B cell (primary cell): ENCODE data around the gene CORO2A. TPM values are rescaled to one million over a fixed set of nuclear protein-coding genes. Genes with fewer than 3 reads are reported as not detected.

Experiments used
- ATAC-seq: fragments of 200-7000 bp; cut with Tn5 transposase; one replicate; pipeline ENCODE4 v1.10.0; 2021; ENCODE audit warnings: low read depth, mild to moderate bottlenecking, moderate number of reproducible peaks, moderate library complexity
- CTCF ChIA-PET: fragments of 350-600 bp; sonication (Branson Sonifier 250); formaldehyde crosslinking; loops from one replicate; lab custom pipeline; 2021; ENCODE audit warnings: antibody characterized with exemption, inconsistent platforms; lab: Charles Lee
- POLR2A ChIA-PET: fragments of 350-600 bp; sonication (Branson Sonifier 250); formaldehyde crosslinking; loops from one replicate; lab custom pipeline; 2021; ENCODE audit warnings: antibody characterized with exemption; lab: Charles Lee
- DNase-seq: peaks from one replicate; pipeline ENCODE4 v3.0.0; 2013
- H2AFZ ChIP-seq: 2 replicates; pipeline ENCODE4 v1.6.1; 2012; ENCODE audit warnings: mild to moderate bottlenecking, low read depth, low read length; ENCODE audit not compliant: insufficient read depth, poor library complexity, severe bottlenecking
- H3K27ac ChIP-seq, 2 donors: 1 replicate in 1 of 2; 2 replicates in 1 of 2; pipeline ENCODE4 v1.5.1; 2012 to 2013; ENCODE audit warnings: low read length in 2 of 2, mild to moderate bottlenecking in 2 of 2, moderate library complexity in 1 of 2
- H3K27me3 ChIP-seq, 4 experiments: fragments of 200-600 bp in 1 of 4; sonication (generic) in 1 of 4; replicated peaks in 1 of 4; 1 replicate in 2 of 4; 2 replicates in 2 of 4; pipeline versions ENCODE4 v1.6.1 to v1.7.0; 2013 to 2016; ENCODE audit warnings: low read length in 3 of 4, mild to moderate bottlenecking in 2 of 4, mixed read lengths in 1 of 4, moderate library complexity in 1 of 4; ENCODE audit not compliant: insufficient read depth in 4 of 4, control insufficient read depth in 3 of 4; ENCODE audit errors: control extremely low read depth in 1 of 4
- H3K36me3 ChIP-seq, 2 experiments: replicated peaks in 1 of 2; 1 replicate in 1 of 2; 2 replicates in 1 of 2; pipeline versions ENCODE4 v1.6.1 to v1.7.1; 2013; ENCODE audit warnings: low read length in 1 of 2; ENCODE audit not compliant: insufficient read depth in 2 of 2, control insufficient read depth in 1 of 2; ENCODE audit errors: control extremely low read depth in 1 of 2, extremely low read depth in 1 of 2
- H3K4me1 ChIP-seq, 2 donors: fragments of 200-600 bp in 1 of 2; sonication (generic) in 1 of 2; 1 replicate in 1 of 2; 2 replicates in 1 of 2; pipeline versions ENCODE4 v1.5.1 to v1.6.1; 2013 to 2017; ENCODE audit warnings: low read length in 2 of 2; ENCODE audit not compliant: control insufficient read depth in 2 of 2, insufficient read depth in 2 of 2
- H3K4me2 ChIP-seq: replicated peaks from 2 replicates; pipeline ENCODE3; 2012; ENCODE audit warnings: mild to moderate bottlenecking, low read depth, low read length; ENCODE audit not compliant: poor library complexity, severe bottlenecking
- H3K4me3 ChIP-seq, 5 experiments: fragments of 200-600 bp in 1 of 5; sonication (generic) in 1 of 5; 1 replicate in 3 of 5; 2 replicates in 2 of 5; pipeline versions ENCODE4 v1.5.1 to v1.7.0; 2011 to 2016; ENCODE audit warnings: low read length in 4 of 5, mild to moderate bottlenecking in 4 of 5, low read depth in 2 of 5, control low read depth in 1 of 5, moderate library complexity in 1 of 5; ENCODE audit not compliant: insufficient read depth in 1 of 5; ENCODE audit errors: control extremely low read depth in 1 of 5, extremely low read depth in 1 of 5
- H3K79me2 ChIP-seq: fragments of 200-600 bp; sonication (generic); one replicate; pipeline ENCODE4 v1.6.0; 2016; ENCODE audit warnings: low read length; ENCODE audit not compliant: control insufficient read depth, insufficient read depth
- H3K9ac ChIP-seq: fragments of 200-600 bp; sonication (generic); 2 replicates; pipeline ENCODE4 v1.6.1; 2017; ENCODE audit warnings: mild to moderate bottlenecking, low read length, moderate library complexity
- H3K9me3 ChIP-seq, 3 donors: one replicate each; pipeline versions ENCODE4 v1.6.1 to v1.7.1; 2013; ENCODE audit warnings: low read length in 2 of 3; ENCODE audit not compliant: control insufficient read depth in 2 of 3, insufficient read depth in 1 of 3; ENCODE audit errors: control extremely low read depth in 1 of 3
- H4K20me1 ChIP-seq: 2 replicates; pipeline ENCODE4 v1.6.0; 2012; ENCODE audit warnings: mild to moderate bottlenecking, low read length; ENCODE audit not compliant: insufficient read depth, control insufficient read depth, poor library complexity, severe bottlenecking
- H3K27ac Mint-ChIP-seq: one replicate; pipeline ENCODE4 v1.8.0; 2021; ENCODE audit warnings: mixed read lengths
- H3K27me3 Mint-ChIP-seq: one replicate; pipeline ENCODE4 v1.8.0; 2021; ENCODE audit warnings: mixed read lengths
- H3K4me1 Mint-ChIP-seq: one replicate; pipeline ENCODE4 v1.8.0; 2021; ENCODE audit warnings: mixed read lengths
- H3K4me3 Mint-ChIP-seq: one replicate; pipeline ENCODE4 v1.8.0; 2021; ENCODE audit warnings: mixed read lengths
- H3K9me3 Mint-ChIP-seq: one replicate; pipeline ENCODE4 v1.8.0; 2022; ENCODE audit warnings: mixed read lengths; ENCODE audit not compliant: insufficient read depth
- CTCF ChIP-seq: fragments of 200-600 bp; IDR thresholded peaks from one replicate; pipeline ENCODE4 v1.8.0; 2022; ENCODE audit warnings: antibody characterized with exemption, mild to moderate bottlenecking
- EZH2 ChIP-seq: IDR thresholded peaks from 2 replicates; pipeline ENCODE4 v1.6.1; 2012; ENCODE audit warnings: borderline replicate concordance, low read depth, mild to moderate bottlenecking, moderate library complexity, low read length; ENCODE audit not compliant: insufficient read depth, poor library complexity, severe bottlenecking
- WGBS: methylation state at CpG from one replicate; pipeline ENCODE4 v1.1.5; 2013; ENCODE audit warnings: missing lambda C conversion rate; ENCODE audit not compliant: insufficient coverage; 5-methylcytosine and 5-hydroxymethylcytosine counted together
- intact Hi-C: fragments of 100-400 bp; cut with micrococcal nuclease; formaldehyde crosslinking; loops from one replicate; pipeline ENCODE4 v1.10.0; 2022
- polyA plus RNA-seq: library from polyadenylated mRNA; depleted of rRNA; stranded (reverse); fragments of >200 nt; gene quantifications from 2 replicates; pipeline ENCODE4 v1.2.3, GENCODE V29; 2012
- total RNA-seq, 2 donors: library from RNA; stranded (reverse); fragments of 120-200 nt in 1 of 2; gene quantifications; 1 replicate in 1 of 2; 2 replicates in 1 of 2; pipeline versions ENCODE4 v1.2.3 to v1.2.4, GENCODE V29; 2013 to 2022

Gene CORO2A
- total and polyA plus RNA-seq, 2 donors (not counting 1 experiment from before 2014, with no cell fraction given): 1.1 to 2.0 TPM

GRCh38 chr9:98229090-98229395 lies 36.6 kb upstream of the CORO2A start:
- Histone ChIP-seq H4K20me1 (no peaks in the 10 kb centered on the region), H3K36me3 (peaks cover 0 to 14% of the 10 kb centered on the region in 2 experiments), H3K79me2 (no peaks in the 10 kb centered on the region), H3K4me3 (no peak overlapping the region), H3K9ac (no peak overlapping the region), H3K9me3 (no peaks in the 10 kb centered on the region), H3K4me1 (no peaks in the 10 kb centered on the region), H3K4me2 (no peak overlapping the region), H3K27me3 (no peaks in the 10 kb centered on the region), H3K27ac (no peak overlapping the region), H2AFZ (no peak overlapping the region)
- TF ChIP-seq CTCF (no peak), EZH2 (no peak)
- no peak overlapping the region for H3K4me3 Mint-ChIP-seq
- no peak for ATAC-seq
- no peak overlapping the region for H3K27ac Mint-ChIP-seq
- POLR2A ChIA-PET: no interaction called here
- DNase-seq: no peak
- peaks cover 2% of the 10 kb centered on the region for H3K4me1 Mint-ChIP-seq
- no peaks in the 10 kb centered on the region for H3K9me3 Mint-ChIP-seq
- intact Hi-C loops: no loop called here
- CTCF ChIA-PET: no interaction called here
- H3K27me3 Mint-ChIP-seq: no peaks in the 10 kb centered on the region
- 96% methylated on average over 3 of the region's 4 CpGs for WGBS

- H3K4me3 ChIP-seq: no peak overlapping the region
- WGBS: 95% methylated on average over 9 of the region's 10 CpGs
- H3K27ac ChIP-seq: no peak overlapping the region
- H3K9me3 ChIP-seq: no peaks in the 10 kb centered on the region
- peaks cover 0 to 14% of the 10 kb centered on the region in 2 experiments for H3K36me3 ChIP-seq
- intact Hi-C loops: no loop called here
- no peak overlapping the region for H3K9ac ChIP-seq
- H2AFZ ChIP-seq: no peak overlapping the region
- H3K27me3 ChIP-seq: no peaks in the 10 kb centered on the region
- ChIA-PET CTCF (interaction anchor here (0.6 kb wide), 1 partner anchor 23 kb away, joined by 3 read pairs; no protein-coding TSS in a partner anchor), POLR2A (no interaction called here)
- H3K4me2 ChIP-seq: no peak overlapping the region
- H4K20me1 ChIP-seq: no peaks in the 10 kb centered on the region
- no peaks in the 10 kb centered on the region for H3K4me1 ChIP-seq
- Mint-ChIP-seq H3K9me3 (no peaks in the 10 kb centered on the region), H3K27ac (no peak overlapping the region), H3K27me3 (no peaks in the 10 kb centered on the region), H3K4me3 (no peak overlapping the region), H3K4me1 (peaks cover 2% of the 10 kb centered on the region)
- DNase-seq (no peak), ATAC-seq (no peak)
- TF ChIP-seq EZH2 (no peak), CTCF (no peak)
- no peaks in the 10 kb centered on the region for H3K79me2 ChIP-seq
Measured at GRCh38 chr9:98228392-98229089, 36.1 kb upstream of the CORO2A start.
